ENCODE data around the gene MYO3A. TPM values are rescaled to one million over a fixed set of nuclear protein-coding genes. Genes with fewer than 3 reads are reported as not detected.

The MYO3A gene
- total and polyA plus RNA-seq, 2 donors (not counting 1 experiment from before 2014, with no cell fraction given) = 0.27 to 1.4 TPM

DNA sequence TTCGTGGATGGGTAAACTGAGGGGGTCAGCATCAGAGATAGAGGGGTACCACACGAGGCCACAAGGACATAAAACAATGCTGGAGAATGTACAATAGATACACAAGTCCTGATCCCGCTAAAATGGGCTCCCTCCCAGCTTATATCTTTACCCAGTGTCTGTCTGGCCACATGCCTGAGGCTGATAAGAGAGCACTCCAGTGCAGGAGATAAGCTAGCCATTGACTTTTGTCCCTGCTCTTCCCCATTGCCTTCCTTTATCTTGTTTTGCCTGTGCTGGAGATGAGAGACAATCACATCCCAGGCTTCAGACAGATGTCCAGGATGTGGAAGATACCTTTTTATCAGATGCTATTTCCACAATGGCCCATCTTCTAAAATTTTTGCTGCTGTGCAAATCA lies 288.5 kb downstream of the MYO3A start:
- CTCF ChIA-PET = no interaction called here
- Histone ChIP-seq H3K9ac (ENCODE audit: low read length) (no peak overlapping the region), H3K9me3 (ENCODE audit: control extremely low read depth in 1 of 3, control insufficient read depth in 2 of 3, insufficient read depth in 1 of 3, low read length in 2 of 3) (peaks cover 0 to 5% (median 0%) of the 10 kb centered on the region in 3 donors), H3K27me3 (replicated peaks in 1 of 4; ENCODE audit: control extremely low read depth in 1 of 4, control insufficient read depth in 3 of 4, insufficient read depth in 4 of 4, low read length in 3 of 4) (peaks cover 0 to 49% (median 33%) of the 10 kb centered on the region in 4 experiments), H3K79me2 (ENCODE audit: control insufficient read depth, insufficient read depth, low read length) (no peaks in the 10 kb centered on the region), H2AFZ (ENCODE audit: insufficient read depth, low read depth, low read length, poor library complexity, severe bottlenecking) (no peak overlapping the region), H3K4me1 (ENCODE audit: control insufficient read depth in 2 of 2, insufficient read depth in 2 of 2, low read length in 2 of 2) (peaks cover 5 to 9% of the 10 kb centered on the region in 2 donors), H4K20me1 (ENCODE audit: control insufficient read depth, insufficient read depth, low read length, poor library complexity, severe bottlenecking) (no peaks in the 10 kb centered on the region), H3K36me3 (replicated peaks in 1 of 2; ENCODE audit: control extremely low read depth in 1 of 2, control insufficient read depth in 1 of 2, extremely low read depth in 1 of 2, insufficient read depth in 2 of 2, low read length in 1 of 2) (no peaks in the 10 kb centered on the region), H3K4me2 (replicated peaks; ENCODE audit: low read depth, low read length, poor library complexity, severe bottlenecking) (no peak overlapping the region), H3K4me3 (ENCODE audit: control extremely low read depth in 1 of 5, extremely low read depth in 1 of 5, insufficient read depth in 1 of 5, low read depth in 2 of 5, low read length in 4 of 5) (no peak overlapping the region), H3K27ac (ENCODE audit: low read length in 2 of 2) (no peak overlapping the region)
- ATAC-seq (ENCODE audit: low read depth) (no peak), DNase-seq (no peak)
- WGBS (ENCODE audit: insufficient coverage) = 32% methylated on average over 3 of the region's 3 CpGs
- peaks cover 85% of the 10 kb centered on the region for H3K27me3 Mint-ChIP-seq
- POLR2A ChIA-PET = no interaction called here
- intact Hi-C loops (cut with micrococcal nuclease) = no loop called here
- no peaks in the 10 kb centered on the region for H3K9me3 Mint-ChIP-seq (ENCODE audit: insufficient read depth)
- no peak overlapping the region for H3K4me3 Mint-ChIP-seq
- H3K4me1 Mint-ChIP-seq = peaks cover 5% of the 10 kb centered on the region
- no peak for TF ChIP-seq EZH2 (IDR thresholded peaks at IDR 0.05; ENCODE audit: borderline replicate concordance, insufficient read depth, low read depth, low read length, poor library complexity, severe bottlenecking)
- no peak overlapping the region for H3K27ac Mint-ChIP-seq

DNA sequence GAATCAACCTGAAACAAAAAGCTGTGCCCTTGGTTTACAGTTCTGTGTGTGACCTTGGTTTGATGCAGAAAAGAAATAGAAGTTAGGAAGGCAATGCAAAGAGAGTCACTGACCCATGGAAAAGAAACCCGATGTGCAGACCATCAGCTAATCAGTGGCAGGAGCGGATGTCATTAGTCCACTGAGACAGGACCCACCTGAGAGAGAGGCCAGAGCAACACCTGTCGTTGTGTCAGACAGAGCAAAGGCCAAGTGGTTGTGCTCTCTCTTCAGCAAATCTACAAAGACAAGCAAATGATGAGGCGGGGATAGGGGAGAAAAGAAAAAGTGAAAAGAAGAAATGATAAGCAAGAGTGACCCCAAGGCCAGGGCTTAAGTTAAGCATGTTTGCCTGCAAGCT lies 291.3 kb downstream of the MYO3A start:
- Histone ChIP-seq H3K4me2 (replicated peaks; ENCODE audit: low read depth, low read length, poor library complexity, severe bottlenecking) (no peak overlapping the region), H3K9ac (ENCODE audit: low read length) (no peak overlapping the region), H3K4me3 (ENCODE audit: control extremely low read depth in 1 of 5, extremely low read depth in 1 of 5, insufficient read depth in 1 of 5, low read depth in 2 of 5, low read length in 4 of 5) (no peak overlapping the region), H3K27me3 (replicated peaks in 1 of 4; ENCODE audit: control extremely low read depth in 1 of 4, control insufficient read depth in 3 of 4, insufficient read depth in 4 of 4, low read length in 3 of 4) (peaks cover 0 to 34% (median 20%) of the 10 kb centered on the region in 4 experiments), H3K9me3 (ENCODE audit: control extremely low read depth in 1 of 3, control insufficient read depth in 2 of 3, insufficient read depth in 1 of 3, low read length in 2 of 3) (no peaks in the 10 kb centered on the region), H2AFZ (ENCODE audit: insufficient read depth, low read depth, low read length, poor library complexity, severe bottlenecking) (no peak overlapping the region), H4K20me1 (ENCODE audit: control insufficient read depth, insufficient read depth, low read length, poor library complexity, severe bottlenecking) (no peaks in the 10 kb centered on the region), H3K27ac (ENCODE audit: low read length in 2 of 2) (no peak overlapping the region), H3K79me2 (ENCODE audit: control insufficient read depth, insufficient read depth, low read length) (no peaks in the 10 kb centered on the region), H3K36me3 (replicated peaks in 1 of 2; ENCODE audit: control extremely low read depth in 1 of 2, control insufficient read depth in 1 of 2, extremely low read depth in 1 of 2, insufficient read depth in 2 of 2, low read length in 1 of 2) (no peaks in the 10 kb centered on the region), H3K4me1 (ENCODE audit: control insufficient read depth in 2 of 2, insufficient read depth in 2 of 2, low read length in 2 of 2) (no peaks in the 10 kb centered on the region)
- intact Hi-C loops (cut with micrococcal nuclease) = no loop called here
- Mint-ChIP-seq H3K27me3 (peaks cover 78% of the 10 kb centered on the region), H3K4me3 (no peak overlapping the region), H3K27ac (no peak overlapping the region), H3K4me1 (no peaks in the 10 kb centered on the region), H3K9me3 (ENCODE audit: insufficient read depth) (no peaks in the 10 kb centered on the region)
- no peak for DNase-seq
- WGBS (ENCODE audit: insufficient coverage) = 76% methylated on average over 3 of the region's 4 CpGs
- CTCF ChIA-PET = no interaction called here
- POLR2A ChIA-PET = no interaction called here
- TF ChIP-seq, protein P1, sequence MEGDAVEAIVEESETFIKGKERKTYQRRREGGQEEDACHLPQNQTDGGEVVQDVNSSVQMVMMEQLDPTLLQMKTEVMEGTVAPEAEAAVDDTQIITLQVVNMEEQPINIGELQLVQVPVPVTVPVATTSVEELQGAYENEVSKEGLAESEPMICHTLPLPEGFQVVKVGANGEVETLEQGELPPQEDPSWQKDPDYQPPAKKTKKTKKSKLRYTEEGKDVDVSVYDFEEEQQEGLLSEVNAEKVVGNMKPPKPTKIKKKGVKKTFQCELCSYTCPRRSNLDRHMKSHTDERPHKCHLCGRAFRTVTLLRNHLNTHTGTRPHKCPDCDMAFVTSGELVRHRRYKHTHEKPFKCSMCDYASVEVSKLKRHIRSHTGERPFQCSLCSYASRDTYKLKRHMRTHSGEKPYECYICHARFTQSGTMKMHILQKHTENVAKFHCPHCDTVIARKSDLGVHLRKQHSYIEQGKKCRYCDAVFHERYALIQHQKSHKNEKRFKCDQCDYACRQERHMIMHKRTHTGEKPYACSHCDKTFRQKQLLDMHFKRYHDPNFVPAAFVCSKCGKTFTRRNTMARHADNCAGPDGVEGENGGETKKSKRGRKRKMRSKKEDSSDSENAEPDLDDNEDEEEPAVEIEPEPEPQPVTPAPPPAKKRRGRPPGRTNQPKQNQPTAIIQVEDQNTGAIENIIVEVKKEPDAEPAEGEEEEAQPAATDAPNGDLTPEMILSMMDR (IDR thresholded peaks at IDR 0.05) = no peak
- TF ChIP-seq EZH2 (IDR thresholded peaks at IDR 0.05; ENCODE audit: borderline replicate concordance, insufficient read depth, low read depth, low read length, poor library complexity, severe bottlenecking) = no peak
- ATAC-seq (ENCODE audit: low read depth) = no peak

Data from B cell (primary cell).